ENCODE data around the gene SRPK2.
"Not testable (repeated sequence)": the region's sequence is repeated elsewhere in the genome, so short reads cannot be mapped to it uniquely, and the experiment has no call there.

The SRPK2 gene

GRCh38 chr7:105388356-105389087 lies at the start of gene SRPK2:
SRPK2 (minus strand) TSS chr7:105388921.
- DNase-seq: peak; percentile 49

GRCh38 chr7:105438254-105438653 lies 49.5 kb upstream of the SRPK2 start:
- no peak for DNase-seq

GRCh38 chr7:105437356-105437755 lies 48.6 kb upstream of the SRPK2 start:
- DNase-seq: not testable (repeated sequence)

GRCh38 chr7:105429746-105430612 lies 41.3 kb upstream of the SRPK2 start:
- peak; percentile 65 for DNase-seq

- DNase-seq: no peak
Measured at GRCh38 chr7:105426606-105427146, 38.0 kb upstream of the SRPK2 start.

- no peak for DNase-seq
Measured at GRCh38 chr7:105423987-105424386, 35.3 kb upstream of the SRPK2 start.

GRCh38 chr7:105413887-105414437 lies 25.2 kb upstream of the SRPK2 start:
- DNase-seq: no peak

- not testable (repeated sequence) for DNase-seq
Measured at GRCh38 chr7:105410774-105411173, 22.1 kb upstream of the SRPK2 start.

- not testable (repeated sequence) for DNase-seq
Measured at GRCh38 chr7:105409775-105410174, 21.1 kb upstream of the SRPK2 start.

GRCh38 chr7:105408791-105409410 lies 20.2 kb upstream of the SRPK2 start:
- DNase-seq: no peak

GRCh38 chr7:105403128-105403527 lies 14.4 kb upstream of the SRPK2 start:
- no peak for DNase-seq

- no peak for DNase-seq
Measured at GRCh38 chr7:105402221-105403095, 13.7 kb upstream of the SRPK2 start.

GRCh38 chr7:105399043-105399725 lies 10.5 kb upstream of the SRPK2 start:
- peak; percentile 19 for DNase-seq

GRCh38 chr7:105396566-105396965 lies 7.8 kb upstream of the SRPK2 start:
- no peak for DNase-seq

- no peak for DNase-seq
Measured at GRCh38 chr7:105391429-105391828, 2.7 kb upstream of the SRPK2 start.

- DNase-seq: no peak
Measured at GRCh38 chr7:105389889-105390288, 1.2 kb upstream of the SRPK2 start.

GRCh38 chr7:105389088-105389650 lies 448 bp upstream of the SRPK2 start:
- peak; percentile 48 for DNase-seq

- peak; percentile 17 for DNase-seq
Measured at GRCh38 chr7:105387508-105388355, 989 bp downstream of the SRPK2 start.

GRCh38 chr7:105377903-105378302 lies 10.8 kb downstream of the SRPK2 start:
- DNase-seq: no peak

Measured in NCI-H1694 treated with DMSO at 0.1 percent for 48 hours (cell line).